Activated naive CD4-positive, alpha-beta T cell treated with anti-CD3 and anti-CD28 coated beads, Interleukin-2, amount 50 U/mL, for 72 hours (primary cell): ENCODE data around the gene GLYAT. TPM values are rescaled to one million over a fixed set of nuclear protein-coding genes. Genes with fewer than 3 reads are reported as not detected.

ENCODE experiments used
- ATAC-seq, 2 donors: fragments of 150-1000 bp; cut with Tn5 transposase; 2 replicates each; pipeline ENCODE4 v1.10.0; 2021; ENCODE audit warnings: mild to moderate bottlenecking in 2 of 2, moderate library complexity in 2 of 2
- DNase-seq, 2 donors: peaks; one replicate each; pipeline ENCODE4 v3.0.0; 2021 to 2022; ENCODE audit warnings: low spot score in 2 of 2
- H3K27ac Mint-ChIP-seq, 2 donors: one replicate each; pipeline ENCODE4 v1.8.0; 2022; ENCODE audit warnings: mild to moderate bottlenecking in 2 of 2, mixed read lengths in 2 of 2
- H3K36me3 Mint-ChIP-seq, 2 donors: one replicate each; pipeline ENCODE4 v1.8.0; 2022; ENCODE audit warnings: mixed read lengths in 2 of 2
- H3K9me3 Mint-ChIP-seq, 2 donors: one replicate each; pipeline ENCODE4 v1.8.0; 2022; ENCODE audit warnings: mixed read lengths in 2 of 2
- total RNA-seq, 2 donors: library from RNA; stranded (reverse); gene quantifications; one replicate each; pipeline ENCODE4 v1.2.3, GENCODE V29; 2022

Gene GLYAT
- not detected for total RNA-seq

- ATAC-seq (no peak), DNase-seq (no peak)
- H3K36me3 Mint-ChIP-seq, result peaks cover 4 to 5% of the 10 kb centered on the region in 2 donors
- H3K27ac Mint-ChIP-seq, result no peak within 1 kb of the TSS
- peaks cover 0 to 4% of the 10 kb centered on the region in 2 donors for H3K9me3 Mint-ChIP-seq
Observed at GRCh38 chr11:58731819-58732218, at the start of gene GLYAT. Gene GLYAT, minus strand, starts transcription at chr11:58731943. Its CDS starts 7,447 bp downstream, at chr11:58724496.

GRCh38 chr11:58781345-58781744 is 49.6 kb upstream of the GLYAT start:
- peaks cover 7% of the 10 kb centered on the region in 2 donors for H3K9me3 Mint-ChIP-seq
- DNase-seq, result no peak
- ATAC-seq, result no peak
- no peak overlapping the region for H3K27ac Mint-ChIP-seq
- peaks cover 7 to 10% of the 10 kb centered on the region in 2 donors for H3K36me3 Mint-ChIP-seq

GRCh38 chr11:58780578-58780977 is 48.8 kb upstream of the GLYAT start:
- H3K36me3 Mint-ChIP-seq, result peaks cover 7 to 10% of the 10 kb centered on the region in 2 donors
- H3K9me3 Mint-ChIP-seq, result peaks cover 7% of the 10 kb centered on the region in 2 donors
- ATAC-seq, result no peak
- no peak for DNase-seq
- no peak overlapping the region for H3K27ac Mint-ChIP-seq

- Mint-ChIP-seq H3K9me3 (peaks cover 7% of the 10 kb centered on the region in 2 donors), H3K36me3 (peaks cover 7 to 10% of the 10 kb centered on the region in 2 donors), H3K27ac (no peak overlapping the region)
- no peak for DNase-seq
- ATAC-seq, result no peak
Observed at GRCh38 chr11:58776891-58777710, 45.4 kb upstream of the GLYAT start.

GRCh38 chr11:58775066-58775708 is 43.4 kb upstream of the GLYAT start:
- no peaks in the 10 kb centered on the region for H3K9me3 Mint-ChIP-seq
- peaks cover 0 to 6% of the 10 kb centered on the region in 2 donors for H3K36me3 Mint-ChIP-seq
- DNase-seq, result peak in 1 of 2 donors; percentile 7
- no peak overlapping the region for H3K27ac Mint-ChIP-seq
- peak; percentile 62 to 88 for ATAC-seq

GRCh38 chr11:58774164-58774593 is 42.4 kb upstream of the GLYAT start:
- Mint-ChIP-seq H3K9me3 (no peaks in the 10 kb centered on the region), H3K36me3 (peaks cover 0 to 6% of the 10 kb centered on the region in 2 donors), H3K27ac (no peak overlapping the region)
- no peak for ATAC-seq
- DNase-seq, result no peak

GRCh38 chr11:58773337-58773736 is 41.6 kb upstream of the GLYAT start:
- H3K27ac Mint-ChIP-seq, result no peak overlapping the region
- no peaks in the 10 kb centered on the region for H3K9me3 Mint-ChIP-seq
- no peak for DNase-seq
- H3K36me3 Mint-ChIP-seq, result peaks cover 0 to 6% of the 10 kb centered on the region in 2 donors
- ATAC-seq, result no peak

- Mint-ChIP-seq H3K9me3 (no peaks in the 10 kb centered on the region), H3K27ac (no peak overlapping the region), H3K36me3 (peaks cover 0 to 6% of the 10 kb centered on the region in 2 donors)
- ATAC-seq, result no peak
- DNase-seq, result no peak
Observed at GRCh38 chr11:58772329-58773285, 40.9 kb upstream of the GLYAT start.

- Mint-ChIP-seq H3K9me3 (no peaks in the 10 kb centered on the region), H3K36me3 (peaks cover 0 to 6% of the 10 kb centered on the region in 2 donors), H3K27ac (no peak overlapping the region)
- ATAC-seq (no peak), DNase-seq (no peak)
Observed at GRCh38 chr11:58771458-58771855, 39.7 kb upstream of the GLYAT start.

GRCh38 chr11:58770627-58771457 is 39.1 kb upstream of the GLYAT start:
- H3K9me3 Mint-ChIP-seq, result no peaks in the 10 kb centered on the region
- DNase-seq (no peak), ATAC-seq (peak; percentile 16 to 22)
- peaks cover 0 to 6% of the 10 kb centered on the region in 2 donors for H3K36me3 Mint-ChIP-seq
- H3K27ac Mint-ChIP-seq, result no peak overlapping the region

- no peaks in the 10 kb centered on the region for H3K9me3 Mint-ChIP-seq
- H3K27ac Mint-ChIP-seq, result no peak overlapping the region
- DNase-seq, result no peak
- no peak for ATAC-seq
- peaks cover 0 to 6% of the 10 kb centered on the region in 2 donors for H3K36me3 Mint-ChIP-seq
Observed at GRCh38 chr11:58770166-58770565, 38.4 kb upstream of the GLYAT start.

GRCh38 chr11:58769308-58769707 is 37.6 kb upstream of the GLYAT start:
- Mint-ChIP-seq H3K27ac (no peak overlapping the region), H3K36me3 (peaks cover 0 to 6% of the 10 kb centered on the region in 2 donors), H3K9me3 (peaks cover 0 to 2% of the 10 kb centered on the region in 2 donors)
- DNase-seq (no peak), ATAC-seq (no peak)

GRCh38 chr11:58768137-58768536 is 36.4 kb upstream of the GLYAT start:
- no peak overlapping the region for H3K27ac Mint-ChIP-seq
- peaks cover 0 to 4% of the 10 kb centered on the region in 2 donors for H3K9me3 Mint-ChIP-seq
- ATAC-seq, result no peak
- no peak for DNase-seq
- H3K36me3 Mint-ChIP-seq, result peaks cover 0 to 6% of the 10 kb centered on the region in 2 donors

GRCh38 chr11:58765078-58765477 is 33.3 kb upstream of the GLYAT start:
- ATAC-seq (no peak), DNase-seq (no peak)
- Mint-ChIP-seq H3K27ac (no peak overlapping the region), H3K9me3 (peaks cover 0 to 4% of the 10 kb centered on the region in 2 donors), H3K36me3 (no peaks in the 10 kb centered on the region)

- H3K9me3 Mint-ChIP-seq, result peaks cover 0 to 4% of the 10 kb centered on the region in 2 donors
- H3K27ac Mint-ChIP-seq, result no peak overlapping the region
- DNase-seq (no peak), ATAC-seq (no peak)
- no peaks in the 10 kb centered on the region for H3K36me3 Mint-ChIP-seq
Observed at GRCh38 chr11:58763120-58763490, 31.4 kb upstream of the GLYAT start.
